HepG2 (cell line): ENCODE data around the gene ZMYM4. TPM values are rescaled to one million over a fixed set of nuclear protein-coding genes. Genes with fewer than 3 reads are reported as not detected.
A peak's percentile ranks its signal among the peaks of the same experiment; 100 is the strongest.

ENCODE experiments used
- BHLHE40 ChIP-seq: IDR thresholded peaks from 2 replicates; pipeline ENCODE4 v1.6.1; 2011; ENCODE audit warnings: low read length, improper control_type of control experiment
- CAMTA2 ChIP-seq: sonication (generic); formaldehyde crosslinking; IDR thresholded peaks from 2 replicates; pipeline ENCODE4 v1.4.0; 2020; ENCODE audit warnings: mild to moderate bottlenecking, missing genetic modification reagents, borderline replicate concordance
- CC2D1A ChIP-seq: sonication (generic); formaldehyde crosslinking; IDR thresholded peaks from 2 replicates; pipeline ENCODE4 v1.8.1; 2023; ENCODE audit warnings: mild to moderate bottlenecking, missing genetic modification reagents
- CEBPB ChIP-seq: IDR thresholded peaks from 2 replicates; pipeline ENCODE4 v1.6.1; 2011; ENCODE audit warnings: low read depth, low read length, improper control_type of control experiment, borderline replicate concordance
- ELF1 ChIP-seq: sonication (generic); formaldehyde crosslinking; IDR thresholded peaks from 2 replicates; pipeline ENCODE4 v1.4.0; 2020; ENCODE audit warnings: missing genetic modification reagents
- HCFC1 ChIP-seq: fragments of 150-350 bp; IDR thresholded peaks from 2 replicates; pipeline ENCODE4 v1.6.1; 2014; ENCODE audit warnings: low read depth, low read length
- HNRNPL ChIP-seq: fragments of 200-400 bp; formaldehyde crosslinking; IDR thresholded peaks from 2 replicates; pipeline ENCODE4 v1.6.1; 2017; ENCODE audit warnings: mild to moderate bottlenecking, low read depth, low read length
- HOXD1 ChIP-seq: sonication (generic); formaldehyde crosslinking; IDR thresholded peaks from 2 replicates; pipeline ENCODE4 v1.5.0; 2020; ENCODE audit warnings: missing genetic modification reagents
- KAT2B ChIP-seq: fragments of 150-350 bp; IDR thresholded peaks from 2 replicates; pipeline ENCODE4 v1.6.1; 2014; ENCODE audit warnings: low read depth, low read length, borderline replicate concordance
- RXRA ChIP-seq: sonication (generic); formaldehyde crosslinking; IDR thresholded peaks from 2 replicates; pipeline ENCODE4 v1.5.1; 2020; ENCODE audit warnings: missing genetic modification reagents
- SOX5 ChIP-seq: IDR thresholded peaks from 2 replicates; pipeline ENCODE4 v1.6.1; 2016; ENCODE audit warnings: borderline replicate concordance
- TBX3 ChIP-seq: fragments of 450-650 bp; IDR thresholded peaks from 2 replicates; pipeline ENCODE4 v1.6.1; 2017; ENCODE audit warnings: antibody characterized with exemption, mild to moderate bottlenecking, inconsistent platforms, borderline replicate concordance
- YEATS4 ChIP-seq: sonication (generic); formaldehyde crosslinking; IDR thresholded peaks from 2 replicates; pipeline ENCODE4 v1.4.0; 2020; ENCODE audit warnings: missing genetic modification reagents, borderline replicate concordance
- ZBTB7A ChIP-seq: sonication (generic); formaldehyde crosslinking; IDR thresholded peaks from 2 replicates; pipeline ENCODE4 v1.8.0; 2022; ENCODE audit warnings: mild to moderate bottlenecking, missing genetic modification reagents
- ZFYVE20 ChIP-seq: sonication (generic); formaldehyde crosslinking; IDR thresholded peaks from 2 replicates; pipeline ENCODE4 v1.8.0; 2023; ENCODE audit warnings: low read depth, mild to moderate bottlenecking, moderate library complexity, missing genetic modification reagents, borderline replicate concordance
- ZMYM4 ChIP-seq: sonication (generic); formaldehyde crosslinking; IDR thresholded peaks from 2 replicates; pipeline ENCODE4 v1.8.1; 2023; ENCODE audit warnings: mild to moderate bottlenecking, missing genetic modification reagents
- polyA plus RNA-seq, 8 experiments: library from polyadenylated mRNA; depleted of rRNA in 3 of 8; stranded (reverse) in 7 of 8; unstranded in 1 of 8; fragments of >200 nt; fragmentation: Illumina TruSeq in 4 of 8; extraction: Trizol in 4 of 8; gene quantifications; 2 replicates each; pipeline versions ENCODE4 v1.2.1 to v1.2.3, GENCODE V29; 2011 to 2016; ENCODE audit warnings: low read depth in 4 of 8, missing spikeins in 1 of 8, mixed read lengths in 1 of 8; ENCODE audit not compliant: insufficient read depth in 1 of 8
- total RNA-seq, 5 experiments: library from RNA; depleted of rRNA; stranded (reverse); fragments of >200 nt; fragmentation: Illumina TruSeq; extraction: Trizol; gene quantifications; 2 replicates each; pipeline ENCODE4 v1.2.3, GENCODE V29; 2016; ENCODE audit warnings: low read depth in 1 of 5
- TF ChIP-seq, protein P1 (sequence below): sonication (generic); formaldehyde crosslinking; IDR thresholded peaks from 2 replicates; pipeline ENCODE4 v1.5.0; 2020; ENCODE audit warnings: mild to moderate bottlenecking, missing genetic modification reagents, borderline replicate concordance
- TF ChIP-seq, protein P2 (sequence below): sonication (generic); formaldehyde crosslinking; conservative IDR thresholded peaks from 2 replicates; pipeline ENCODE4 v1.4.0; 2020; ENCODE audit warnings: missing genetic modification reagents
- TF ChIP-seq, protein P3 (sequence below): sonication (generic); formaldehyde crosslinking; IDR thresholded peaks from 2 replicates; pipeline ENCODE4 v1.4.0; 2020; ENCODE audit warnings: missing genetic modification reagents, low read depth, mild to moderate bottlenecking, borderline replicate concordance

ZMYM4 gene
- total and polyA plus RNA-seq, 2 of the 13 experiments (the other 11 are each of a cell fraction or from before 2014, with no cell fraction given), result 13.9 to 37.6 TPM

DNA sequence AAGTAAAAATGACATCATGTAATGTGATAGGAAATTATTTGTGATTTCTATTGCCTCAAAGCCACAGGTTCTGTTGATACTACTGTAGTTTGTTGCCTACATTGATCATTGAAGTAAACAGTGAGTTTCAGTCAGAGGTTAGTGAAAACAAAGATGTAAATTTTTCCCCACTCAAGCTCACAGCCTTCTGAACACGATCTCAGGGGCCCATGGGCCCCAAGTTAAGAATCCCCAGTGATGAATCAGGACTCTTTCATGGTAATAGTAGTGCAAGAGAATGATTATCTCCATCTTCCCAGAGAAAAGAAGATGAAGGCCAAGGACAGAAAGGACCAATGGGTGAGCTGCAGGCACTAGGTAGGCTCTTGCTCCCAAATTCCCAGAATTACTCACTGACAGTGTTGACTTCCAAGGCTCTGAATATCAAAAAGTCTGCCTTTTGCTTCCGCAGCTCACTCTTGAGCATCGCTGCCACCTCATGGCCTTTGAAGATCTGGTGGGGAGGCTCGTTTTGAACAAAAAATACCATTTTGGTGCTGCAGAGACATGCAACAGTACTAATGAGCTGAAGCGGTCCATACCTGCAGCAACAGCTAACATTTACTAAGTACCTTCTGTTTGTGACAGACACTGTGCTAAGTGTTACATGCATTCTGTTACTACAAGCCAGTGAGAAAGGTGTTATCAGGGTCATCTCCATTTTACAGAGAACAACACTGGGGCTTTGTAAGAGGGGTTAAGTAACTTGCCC is 175.4 kb downstream of the ZMYM4 start (continued):
- TF ChIP-seq HOXD1, result no peak
- TF ChIP-seq, protein P1, sequence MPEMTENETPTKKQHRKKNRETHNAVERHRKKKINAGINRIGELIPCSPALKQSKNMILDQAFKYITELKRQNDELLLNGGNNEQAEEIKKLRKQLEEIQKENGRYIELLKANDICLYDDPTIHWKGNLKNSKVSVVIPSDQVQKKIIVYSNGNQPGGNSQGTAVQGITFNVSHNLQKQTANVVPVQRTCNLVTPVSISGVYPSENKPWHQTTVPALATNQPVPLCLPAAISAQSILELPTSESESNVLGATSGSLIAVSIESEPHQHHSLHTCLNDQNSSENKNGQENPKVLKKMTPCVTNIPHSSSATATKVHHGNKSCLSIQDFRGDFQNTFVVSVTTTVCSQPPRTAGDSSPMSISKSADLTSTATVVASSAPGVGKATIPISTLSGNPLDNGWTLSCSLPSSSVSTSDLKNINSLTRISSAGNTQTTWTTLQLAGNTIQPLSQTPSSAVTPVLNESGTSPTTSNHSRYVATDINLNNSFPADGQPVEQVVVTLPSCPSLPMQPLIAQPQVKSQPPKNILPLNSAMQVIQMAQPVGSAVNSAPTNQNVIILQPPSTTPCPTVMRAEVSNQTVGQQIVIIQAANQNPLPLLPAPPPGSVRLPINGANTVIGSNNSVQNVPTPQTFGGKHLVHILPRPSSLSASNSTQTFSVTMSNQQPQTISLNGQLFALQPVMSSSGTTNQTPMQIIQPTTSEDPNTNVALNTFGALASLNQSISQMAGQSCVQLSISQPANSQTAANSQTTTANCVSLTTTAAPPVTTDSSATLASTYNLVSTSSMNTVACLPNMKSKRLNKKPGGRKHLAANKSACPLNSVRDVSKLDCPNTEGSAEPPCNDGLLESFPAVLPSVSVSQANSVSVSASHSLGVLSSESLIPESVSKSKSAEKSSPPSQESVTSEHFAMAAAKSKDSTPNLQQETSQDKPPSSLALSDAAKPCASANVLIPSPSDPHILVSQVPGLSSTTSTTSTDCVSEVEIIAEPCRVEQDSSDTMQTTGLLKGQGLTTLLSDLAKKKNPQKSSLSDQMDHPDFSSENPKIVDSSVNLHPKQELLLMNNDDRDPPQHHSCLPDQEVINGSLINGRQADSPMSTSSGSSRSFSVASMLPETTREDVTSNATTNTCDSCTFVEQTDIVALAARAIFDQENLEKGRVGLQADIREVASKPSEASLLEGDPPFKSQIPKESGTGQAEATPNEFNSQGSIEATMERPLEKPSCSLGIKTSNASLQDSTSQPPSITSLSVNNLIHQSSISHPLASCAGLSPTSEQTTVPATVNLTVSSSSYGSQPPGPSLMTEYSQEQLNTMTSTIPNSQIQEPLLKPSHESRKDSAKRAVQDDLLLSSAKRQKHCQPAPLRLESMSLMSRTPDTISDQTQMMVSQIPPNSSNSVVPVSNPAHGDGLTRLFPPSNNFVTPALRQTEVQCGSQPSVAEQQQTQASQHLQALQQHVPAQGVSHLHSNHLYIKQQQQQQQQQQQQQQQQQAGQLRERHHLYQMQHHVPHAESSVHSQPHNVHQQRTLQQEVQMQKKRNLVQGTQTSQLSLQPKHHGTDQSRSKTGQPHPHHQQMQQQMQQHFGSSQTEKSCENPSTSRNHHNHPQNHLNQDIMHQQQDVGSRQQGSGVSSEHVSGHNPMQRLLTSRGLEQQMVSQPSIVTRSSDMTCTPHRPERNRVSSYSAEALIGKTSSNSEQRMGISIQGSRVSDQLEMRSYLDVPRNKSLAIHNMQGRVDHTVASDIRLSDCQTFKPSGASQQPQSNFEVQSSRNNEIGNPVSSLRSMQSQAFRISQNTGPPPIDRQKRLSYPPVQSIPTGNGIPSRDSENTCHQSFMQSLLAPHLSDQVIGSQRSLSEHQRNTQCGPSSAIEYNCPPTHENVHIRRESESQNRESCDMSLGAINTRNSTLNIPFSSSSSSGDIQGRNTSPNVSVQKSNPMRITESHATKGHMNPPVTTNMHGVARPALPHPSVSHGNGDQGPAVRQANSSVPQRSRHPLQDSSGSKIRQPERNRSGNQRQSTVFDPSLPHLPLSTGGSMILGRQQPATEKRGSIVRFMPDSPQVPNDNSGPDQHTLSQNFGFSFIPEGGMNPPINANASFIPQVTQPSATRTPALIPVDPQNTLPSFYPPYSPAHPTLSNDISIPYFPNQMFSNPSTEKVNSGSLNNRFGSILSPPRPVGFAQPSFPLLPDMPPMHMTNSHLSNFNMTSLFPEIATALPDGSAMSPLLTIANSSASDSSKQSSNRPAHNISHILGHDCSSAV (CRISPR knock-in tag), result no peak
- TF ChIP-seq KAT2B, result no peak
- TF ChIP-seq YEATS4 (CRISPR knock-in tag), result no peak
- no peak for TF ChIP-seq RXRA (CRISPR knock-in tag)
- TF ChIP-seq ZBTB7A (CRISPR knock-in tag), result no peak
- TF ChIP-seq CAMTA2 (CRISPR knock-in tag), result no peak
- TF ChIP-seq BHLHE40, result no peak
- TF ChIP-seq HCFC1, result no peak
- TF ChIP-seq ZMYM4 (CRISPR knock-in tag), result 0 out of 2 replicates have a peak, but pooled peaks have one; percentile 15
- no peak for TF ChIP-seq ZFYVE20 (CRISPR knock-in tag)
- TF ChIP-seq CC2D1A, result no peak
- peak; percentile 68; the same call in 1 of the 2 replicates for TF ChIP-seq SOX5 (CRISPR knock-in tag)
- TF ChIP-seq TBX3, result peak; percentile 58; the same call in 1 of the 2 replicates
- no peak for TF ChIP-seq HNRNPL
- TF ChIP-seq, protein P2, sequence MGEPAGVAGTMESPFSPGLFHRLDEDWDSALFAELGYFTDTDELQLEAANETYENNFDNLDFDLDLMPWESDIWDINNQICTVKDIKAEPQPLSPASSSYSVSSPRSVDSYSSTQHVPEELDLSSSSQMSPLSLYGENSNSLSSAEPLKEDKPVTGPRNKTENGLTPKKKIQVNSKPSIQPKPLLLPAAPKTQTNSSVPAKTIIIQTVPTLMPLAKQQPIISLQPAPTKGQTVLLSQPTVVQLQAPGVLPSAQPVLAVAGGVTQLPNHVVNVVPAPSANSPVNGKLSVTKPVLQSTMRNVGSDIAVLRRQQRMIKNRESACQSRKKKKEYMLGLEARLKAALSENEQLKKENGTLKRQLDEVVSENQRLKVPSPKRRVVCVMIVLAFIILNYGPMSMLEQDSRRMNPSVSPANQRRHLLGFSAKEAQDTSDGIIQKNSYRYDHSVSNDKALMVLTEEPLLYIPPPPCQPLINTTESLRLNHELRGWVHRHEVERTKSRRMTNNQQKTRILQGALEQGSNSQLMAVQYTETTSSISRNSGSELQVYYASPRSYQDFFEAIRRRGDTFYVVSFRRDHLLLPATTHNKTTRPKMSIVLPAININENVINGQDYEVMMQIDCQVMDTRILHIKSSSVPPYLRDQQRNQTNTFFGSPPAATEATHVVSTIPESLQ (CRISPR knock-in tag), result no peak
- TF ChIP-seq, protein P3, sequence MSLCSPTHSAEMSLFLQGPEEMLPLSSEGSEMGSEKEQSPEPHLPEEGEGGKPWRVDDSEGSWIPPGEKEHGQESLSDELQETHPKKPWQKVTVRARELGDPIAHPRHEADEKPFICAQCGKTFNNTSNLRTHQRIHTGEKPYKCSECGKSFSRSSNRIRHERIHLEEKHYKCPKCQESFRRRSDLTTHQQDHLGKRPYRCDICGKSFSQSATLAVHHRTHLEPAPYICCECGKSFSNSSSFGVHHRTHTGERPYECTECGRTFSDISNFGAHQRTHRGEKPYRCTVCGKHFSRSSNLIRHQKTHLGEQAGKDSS (CRISPR knock-in tag), result no peak
- no peak for TF ChIP-seq CEBPB
- no peak for TF ChIP-seq ELF1 (CRISPR knock-in tag)
